Cardiac fibroblast (primary cell): ENCODE results near the gene SFN.

Source experiments
- DNase-seq, 2 donors: peaks; one replicate each; pipeline versions ENCODE4 v3.0.0 to v3.0.0-alpha.2; 2010; ENCODE audit warnings: low read depth in 2 of 2
- H3K4me3 ChIP-seq, 2 donors: replicated peaks in 1 of 2; 1 replicate in 1 of 2; 2 replicates in 1 of 2; pipeline ENCODE4 v1.5.1; 2011; ENCODE audit warnings: low read depth in 2 of 2, low read length in 2 of 2, mild to moderate bottlenecking in 2 of 2, moderate library complexity in 1 of 2
- CTCF ChIP-seq: IDR thresholded peaks from one replicate; pipeline ENCODE4 v1.5.1; 2011; ENCODE audit warnings: low read depth, mild to moderate bottlenecking, low read length, inconsistent platforms

Gene SFN

GRCh38 chr1:26862781-26863684 lies at the start of gene SFN:
SFN (plus strand) TSS chr1:26863149; CDS start chr1:26863213, 64 bp downstream.
- DNase-seq, result no peak
- no peak within 1 kb of the TSS for H3K4me3 ChIP-seq
- peak; percentile 23 for TF ChIP-seq CTCF

- H3K4me3 ChIP-seq, result no peak overlapping the region
- DNase-seq, result no peak
- no peak for TF ChIP-seq CTCF
These were observed 48.6 kb upstream of the SFN start for GRCh38 chr1:26814377-26814776.

- no peak for TF ChIP-seq CTCF
- H3K4me3 ChIP-seq, result no peak overlapping the region
- DNase-seq, result no peak
These were observed 48.1 kb upstream of the SFN start for GRCh38 chr1:26814893-26815292.

- TF ChIP-seq CTCF, result no peak
- no peak for DNase-seq
- H3K4me3 ChIP-seq, result no peak overlapping the region
These were observed 42.1 kb upstream of the SFN start for GRCh38 chr1:26820784-26821269.

- no peak for TF ChIP-seq CTCF
- DNase-seq, result no peak
- H3K4me3 ChIP-seq, result no peak overlapping the region
These were observed 40.1 kb upstream of the SFN start for GRCh38 chr1:26822737-26823395.

GRCh38 chr1:26824731-26825130 lies 38.2 kb upstream of the SFN start:
- DNase-seq, result no peak
- TF ChIP-seq CTCF, result no peak
- no peak overlapping the region for H3K4me3 ChIP-seq
